GM18951 (cell line): Measurements from ENCODE around the gene TNFSF12.

Experiments used
- POLR2A ChIP-seq: IDR thresholded peaks from 4 replicates; pipeline ENCODE4 v1.6.1; 2011; ENCODE audit warnings: mild to moderate bottlenecking; ENCODE audit not compliant: insufficient read length, insufficient read depth; ENCODE audit errors: extremely low read depth
- in situ Hi-C: fragments of 300-500 bp; cut with MboI; formaldehyde crosslinking; loops from one replicate; pipeline ENCODE4 v1.12.0; 2022; ENCODE audit warnings: low sequenced_read_pairs, mixed read lengths, inconsistent platforms; ENCODE audit not compliant: unreplicated experiment

The TNFSF12 gene

DNA sequence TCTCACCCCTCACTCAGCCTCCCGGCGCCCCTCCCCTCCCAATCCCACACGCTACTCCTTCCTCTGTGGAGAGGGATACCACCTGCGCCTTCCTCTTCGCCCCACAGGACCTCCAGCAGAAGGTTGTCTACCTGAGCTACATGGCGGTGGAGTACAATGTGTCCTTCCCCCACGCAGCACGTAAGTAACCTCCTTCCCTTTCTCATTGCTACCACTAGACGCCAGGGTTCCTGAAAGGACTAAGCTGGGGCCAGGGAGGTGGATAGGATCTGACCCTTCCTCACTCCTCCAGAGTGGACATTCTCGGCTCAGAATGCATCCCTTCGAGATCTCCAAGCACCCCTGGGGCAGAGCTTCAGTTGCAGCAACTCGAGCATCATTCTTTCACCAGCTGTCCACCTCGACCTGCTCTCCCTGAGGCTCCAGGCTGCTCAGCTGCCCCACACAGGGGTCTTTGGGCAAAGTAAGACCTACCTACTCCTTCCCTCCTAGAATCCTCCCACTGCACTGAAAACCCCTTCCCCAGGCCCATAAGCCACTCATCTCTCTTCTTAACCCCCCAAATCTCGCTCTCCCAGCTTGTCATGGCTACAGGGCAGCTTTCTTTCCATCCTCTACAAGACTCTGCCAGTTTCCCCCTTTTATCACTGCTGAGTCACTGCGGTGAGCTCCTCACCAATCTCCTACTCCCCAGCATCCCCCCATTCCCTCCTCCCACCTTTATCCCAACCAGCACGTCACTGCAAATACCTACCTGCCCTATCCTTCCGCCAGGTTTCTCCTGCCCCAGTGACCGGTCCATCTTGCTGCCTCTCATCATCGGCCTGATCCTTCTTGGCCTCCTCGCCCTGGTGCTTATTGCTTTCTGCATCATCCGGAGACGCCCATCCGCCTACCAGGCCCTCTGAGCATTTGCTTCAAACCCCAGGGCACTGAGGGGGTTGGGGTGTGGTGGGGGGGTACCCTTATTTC lies 32.0 kb downstream of the TNFSF12 start:
- TF ChIP-seq POLR2A = no peak
- in situ Hi-C loops = no loop called here

DNA sequence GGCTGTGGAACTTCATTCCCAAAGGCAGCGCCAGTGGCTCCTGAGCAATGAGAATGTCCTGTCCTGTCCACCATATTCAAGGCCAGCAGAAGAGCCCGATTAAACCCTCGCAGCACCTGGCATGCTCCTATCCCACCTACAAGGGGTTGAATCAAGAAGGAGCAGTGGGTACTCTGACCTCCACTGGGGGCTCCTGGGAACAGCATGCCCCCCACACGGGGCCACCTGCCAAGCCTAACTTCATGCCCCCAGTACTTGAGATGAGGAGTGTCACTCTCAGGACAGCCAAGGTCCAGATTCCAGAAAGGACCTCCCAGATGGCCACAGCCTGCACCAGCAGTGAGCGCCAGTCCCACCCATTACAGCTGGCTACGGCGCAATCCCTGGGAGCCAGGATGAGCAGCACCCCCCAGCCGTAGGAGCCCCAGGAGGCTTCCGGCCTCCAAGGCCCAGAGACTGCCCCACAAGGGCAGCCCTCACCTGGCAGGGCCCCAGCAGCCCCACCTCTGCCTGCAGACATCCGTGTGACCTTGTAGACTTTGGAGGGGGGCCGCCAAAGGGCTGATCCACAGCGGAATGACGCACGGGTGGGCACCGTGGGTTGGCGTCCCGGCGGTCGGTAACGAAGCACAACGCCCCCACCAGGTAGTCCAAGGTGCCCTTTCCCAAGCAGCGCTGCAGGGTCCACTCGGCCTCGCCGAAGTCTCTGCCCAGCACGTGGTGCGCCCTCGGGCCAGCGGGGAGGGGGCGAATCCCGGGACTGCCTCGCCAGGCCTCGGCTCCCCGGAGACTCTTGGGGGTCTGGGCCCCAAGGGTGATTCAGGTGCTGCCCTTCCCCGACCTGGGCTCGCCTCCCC lies 33.8 kb downstream of the TNFSF12 start:
- in situ Hi-C loops = no loop called here
- TF ChIP-seq POLR2A = no peak

DNA sequence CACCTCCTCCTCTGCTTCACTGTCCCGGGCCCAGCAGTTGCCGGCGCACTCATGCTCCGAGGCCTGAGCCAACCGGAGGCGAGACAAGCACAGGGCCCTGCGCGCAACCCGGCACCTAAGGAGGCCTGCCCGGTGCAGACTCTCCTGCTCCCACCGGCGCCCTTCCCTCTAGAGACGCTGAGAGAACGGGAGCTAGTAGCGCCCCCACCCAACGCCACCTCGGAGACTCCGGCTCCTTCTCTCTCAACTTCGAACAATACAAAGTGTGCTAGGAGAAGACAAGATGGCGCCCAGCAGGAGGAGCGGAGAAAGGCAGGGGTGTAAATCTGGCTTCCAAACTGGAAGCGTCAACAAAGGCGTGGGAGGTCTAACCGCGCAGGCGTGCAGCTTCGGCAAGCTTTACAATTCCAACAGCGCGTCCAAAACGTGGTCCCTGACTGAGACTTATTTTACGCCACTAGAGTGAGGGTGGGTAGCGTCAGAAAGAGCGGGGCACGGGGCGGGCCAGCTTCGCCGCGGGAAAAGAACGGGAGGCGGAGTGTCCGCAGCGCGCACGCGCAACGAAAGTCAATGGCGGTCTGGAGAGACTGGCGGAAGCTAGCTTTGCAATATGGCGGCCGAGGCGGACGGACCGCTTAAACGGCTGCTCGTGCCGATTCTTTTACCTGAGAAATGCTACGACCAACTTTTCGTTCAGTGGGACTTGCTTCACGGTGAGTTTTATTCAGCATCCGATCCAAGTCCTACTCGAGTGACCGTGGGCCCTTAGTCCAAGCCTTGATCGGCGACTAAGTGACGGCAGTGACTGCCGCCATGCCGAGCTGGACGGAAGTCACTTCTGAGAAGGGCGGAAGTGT lies 34.6 kb downstream of the TNFSF12 start, which contains the start of gene MPDU1:
Gene MPDU1 (plus strand): TSS at position 600 of the 857 bp plus-strand sequence. CDS start 11 bp downstream, at position 611.
- in situ Hi-C loops = no loop called here
- TF ChIP-seq POLR2A = peak; percentile 78

DNA sequence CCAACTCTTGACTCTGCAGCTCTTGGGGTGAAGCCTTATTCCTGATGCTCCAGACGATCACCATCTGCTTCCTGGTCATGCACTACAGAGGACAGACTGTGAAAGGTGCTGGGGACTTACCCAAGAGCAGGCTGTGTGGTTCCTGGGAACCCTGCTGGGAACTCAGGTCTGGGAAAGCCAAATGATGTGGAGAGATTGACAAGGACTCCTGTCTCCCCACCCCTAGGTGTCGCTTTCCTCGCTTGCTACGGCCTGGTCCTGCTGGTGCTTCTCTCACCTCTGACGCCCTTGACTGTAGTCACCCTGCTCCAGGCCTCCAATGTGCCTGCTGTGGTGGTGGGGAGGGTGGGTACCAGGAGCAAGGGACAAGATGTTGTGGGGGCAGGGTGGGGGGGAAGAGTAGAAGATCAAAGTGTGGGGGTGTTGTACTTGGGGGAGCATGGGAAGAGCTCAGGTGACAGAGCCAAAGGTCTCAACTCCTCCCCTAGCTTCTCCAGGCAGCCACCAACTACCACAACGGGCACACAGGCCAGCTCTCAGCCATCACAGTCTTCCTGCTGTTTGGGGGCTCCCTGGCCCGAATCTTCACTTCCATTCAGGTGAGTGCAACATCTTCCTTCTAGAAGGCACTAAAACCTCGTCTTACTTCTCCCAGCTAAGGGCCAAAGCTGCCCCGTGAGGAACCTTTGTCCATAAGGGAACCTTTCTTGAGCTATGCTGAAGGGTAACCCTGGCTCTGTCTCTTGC lies 38.0 kb downstream of the TNFSF12 start:
- in situ Hi-C loops = no loop called here
- no peak for TF ChIP-seq POLR2A

DNA sequence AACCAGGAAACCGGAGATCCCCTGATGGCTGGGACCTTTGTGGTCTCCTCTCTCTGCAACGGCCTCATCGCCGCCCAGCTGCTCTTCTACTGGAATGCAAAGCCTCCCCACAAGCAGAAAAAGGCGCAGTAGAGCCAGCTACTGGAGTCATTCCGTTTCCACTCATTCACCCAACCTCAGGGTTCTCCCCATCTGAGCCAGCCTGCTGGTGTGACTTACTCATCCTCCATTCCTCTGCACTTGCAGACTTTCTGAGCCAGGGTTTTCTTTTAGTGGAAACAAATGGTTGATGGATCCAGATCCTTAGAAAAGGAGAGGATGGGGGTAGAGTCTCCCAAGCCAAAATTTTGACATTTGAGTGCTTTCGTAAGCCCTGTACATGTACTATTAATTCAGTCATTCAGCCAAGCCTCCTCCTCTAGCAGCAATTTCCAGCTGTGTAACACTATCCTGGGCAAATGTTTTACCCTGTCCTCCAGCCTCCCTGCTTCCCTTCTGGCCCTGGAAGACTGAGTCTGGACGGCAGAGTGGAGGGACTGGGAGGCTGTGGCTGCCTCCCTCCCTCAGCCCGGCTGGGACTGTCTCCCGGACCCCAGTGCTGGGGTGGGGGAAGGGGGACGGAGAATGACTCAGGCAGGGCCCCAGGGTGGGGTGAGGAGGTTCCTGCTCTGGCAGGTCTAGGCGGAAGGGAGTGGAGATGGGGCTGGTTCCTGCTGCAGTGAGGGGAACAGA lies 38.7 kb downstream of the TNFSF12 start:
- in situ Hi-C loops = no loop called here
- TF ChIP-seq POLR2A = no peak

DNA sequence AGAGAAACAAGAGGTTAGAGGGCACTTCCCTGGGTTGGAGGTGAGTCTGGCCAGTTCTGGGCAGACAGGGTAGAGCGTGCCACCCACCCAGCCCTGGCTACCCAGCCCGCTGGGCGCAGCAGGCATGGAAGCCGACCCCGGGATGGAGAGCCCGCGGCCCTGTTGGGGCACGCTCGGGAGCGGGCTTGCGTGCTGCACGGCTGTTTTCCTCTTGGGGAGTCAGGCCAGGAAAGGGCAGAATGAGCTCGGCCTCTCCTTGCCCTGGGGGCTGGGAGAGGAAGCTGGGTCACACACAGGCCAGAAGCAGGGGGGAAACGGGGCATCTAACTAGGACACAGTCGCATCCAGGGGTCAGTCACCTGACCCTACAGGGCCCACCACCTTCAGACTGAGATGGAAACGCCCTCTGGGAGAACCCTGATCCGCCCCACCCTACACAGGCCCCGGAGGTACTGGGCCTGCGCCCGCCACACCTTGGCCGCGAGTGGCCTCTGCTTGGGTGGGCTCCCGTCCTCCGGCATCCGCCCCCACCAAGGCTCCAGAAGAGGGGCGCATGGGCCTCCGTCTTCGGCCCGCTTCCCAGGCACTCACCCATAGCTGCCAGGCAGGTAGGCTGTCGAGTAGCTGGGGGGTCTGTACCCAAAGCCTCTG lies 39.8 kb downstream of the TNFSF12 start:
- TF ChIP-seq POLR2A = no peak
- in situ Hi-C loops = no loop called here

DNA sequence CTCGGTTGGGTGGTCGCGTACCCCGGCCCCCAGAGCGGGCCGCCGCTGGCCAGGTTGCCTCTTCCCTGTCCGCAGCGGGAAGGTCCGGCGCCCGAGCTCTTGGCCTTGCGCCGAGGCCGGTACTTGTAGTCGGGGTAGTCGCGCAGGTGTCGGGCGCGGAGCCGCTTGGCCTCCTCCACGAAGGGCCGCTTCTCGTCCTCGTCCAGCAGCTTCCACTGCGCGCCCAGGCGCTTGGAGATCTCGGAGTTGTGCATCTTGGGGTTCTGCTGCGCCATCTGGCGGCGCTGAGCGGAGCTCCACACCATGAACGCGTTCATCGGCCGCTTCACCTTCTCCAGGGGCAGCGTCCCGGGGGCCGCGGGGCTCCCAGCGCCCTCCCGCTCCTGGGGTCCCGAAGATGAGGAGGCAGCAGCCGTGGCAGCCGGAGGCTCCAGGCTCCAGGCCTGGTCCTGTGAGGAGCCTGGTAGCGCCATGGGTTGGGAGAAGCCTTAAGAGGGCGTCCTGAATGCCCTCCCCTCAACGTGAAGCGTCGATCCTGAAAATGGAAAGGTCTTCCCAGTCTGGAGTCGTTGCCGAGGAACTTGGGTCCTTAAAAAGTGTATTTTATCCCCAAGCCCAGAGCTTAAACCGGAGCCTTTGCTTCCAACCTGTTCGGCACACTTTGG lies 40.5 kb downstream of the TNFSF12 start:
- no peak for TF ChIP-seq POLR2A
- in situ Hi-C loops = no loop called here

DNA sequence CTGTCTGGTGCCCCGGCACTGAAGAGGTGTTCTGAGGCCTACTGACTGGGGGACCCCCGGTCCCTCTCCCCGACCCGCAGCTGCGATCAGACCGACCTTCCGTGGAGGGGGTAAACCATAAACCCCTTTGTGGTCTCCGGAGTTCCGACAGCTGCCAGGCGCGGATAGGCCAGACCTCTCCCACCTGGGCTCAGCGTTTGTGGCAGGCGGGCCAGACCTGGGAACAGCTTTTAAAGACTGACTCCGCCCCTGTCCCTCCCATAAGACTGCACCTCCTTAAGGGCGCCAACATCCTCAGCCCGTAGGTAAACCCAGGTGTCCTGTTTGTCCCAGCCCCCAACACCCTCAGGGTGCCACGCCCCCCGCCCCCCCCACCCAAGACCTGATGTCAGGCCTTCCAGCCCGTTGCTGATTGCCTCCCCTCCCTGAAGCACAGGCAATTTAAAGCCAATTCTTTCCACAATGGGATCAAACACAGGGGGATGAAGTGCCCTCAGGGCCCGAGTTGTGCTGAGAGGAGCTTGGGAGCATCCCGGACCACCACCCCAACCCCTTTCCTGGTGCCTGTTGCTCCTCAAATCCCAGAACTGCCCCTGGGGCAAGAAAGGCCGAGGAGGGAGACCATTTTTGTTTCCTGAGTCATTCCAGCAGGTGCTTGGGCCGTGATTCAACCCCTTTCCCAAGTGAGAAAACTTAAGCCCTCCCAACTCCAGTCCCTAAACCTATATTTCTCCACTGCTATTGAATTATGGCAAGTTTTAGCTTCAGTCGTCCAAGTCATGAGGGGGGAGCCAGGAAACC lies 41.2 kb downstream of the TNFSF12 start, which contains the start of gene SOX15:
Gene SOX15 (minus strand): TSS at position 204 of the 801 bp plus-strand sequence. CDS start 418 bp downstream, outside the sequence.
- TF ChIP-seq POLR2A = no peak
- in situ Hi-C loops = no loop called here

DNA sequence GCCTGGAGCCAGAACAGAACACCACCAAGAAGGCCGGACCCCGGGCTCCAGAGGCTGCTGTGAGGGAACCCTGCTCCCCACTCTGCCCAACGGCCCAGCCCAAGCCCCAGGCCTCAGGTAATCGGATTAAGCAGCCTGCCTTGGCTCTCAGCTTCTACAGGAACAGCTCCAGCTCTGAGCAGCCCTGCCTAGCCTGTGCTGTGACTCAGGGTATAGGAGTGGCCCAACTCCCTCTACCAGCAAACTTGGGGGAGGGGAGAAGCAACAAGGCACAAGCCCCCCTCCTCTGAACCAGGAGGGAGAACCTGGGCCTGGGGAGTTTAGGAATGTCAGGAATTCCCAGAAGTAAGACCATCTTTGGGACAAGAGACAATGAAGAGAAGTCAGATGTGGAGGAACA lies 41.9 kb downstream of the TNFSF12 start:
- in situ Hi-C loops = no loop called here

DNA sequence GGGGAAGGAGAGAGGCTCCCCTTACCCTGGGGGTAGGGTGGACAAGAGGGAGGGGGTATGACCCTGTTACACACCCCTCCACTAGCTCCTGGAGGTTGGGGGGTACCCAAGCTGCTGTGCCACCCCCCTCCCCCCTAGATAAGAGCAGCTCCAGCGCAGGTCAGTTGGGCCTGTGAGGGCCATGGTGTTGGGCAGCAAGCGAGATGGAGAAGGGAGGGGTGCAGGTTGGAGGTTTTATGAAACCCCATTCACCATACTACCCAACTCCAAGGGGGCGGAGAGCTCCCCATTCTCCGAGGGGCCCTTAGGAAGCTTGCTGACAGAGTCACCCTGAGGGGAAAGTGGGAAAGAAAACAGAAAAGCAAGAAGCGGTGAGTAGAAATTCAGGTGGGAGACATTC lies 42.7 kb downstream of the TNFSF12 start:
- in situ Hi-C loops = no loop called here
- TF ChIP-seq POLR2A = no peak

More for the DNA sequence above, 41.9 kb downstream of the TNFSF12 start:
- TF ChIP-seq POLR2A = no peak
